Cardiac septum (tissue), 1 donor: ENCODE results near the gene LRP1. TPM values are rescaled to one million over a fixed set of nuclear protein-coding genes. Genes with fewer than 3 reads are reported as not detected.

Experiments
- DNase-seq: peaks from one replicate; pipeline ENCODE4 v3.0.0-alpha.2; 2020; ENCODE audit warnings: low spot score
- intact Hi-C: fragments of 100-400 bp; cut with DNase I; formaldehyde crosslinking; loops from one replicate; pipeline ENCODE4 v1.14.0; 2022
- total RNA-seq: library from RNA; stranded (reverse); fragmentation: NEBNext Ultra II Directional; extraction: Animal tissue kit (Norgen Biotek cat#: 25700); gene quantifications from one replicate; pipeline ENCODE4 v1.2.1, GENCODE V29; 2021
- donor health status: DM: no; HTN: no; CAD: no.

LRP1 gene
- total RNA-seq, 1 donor from 2014 or later, result 103 TPM

DNA sequence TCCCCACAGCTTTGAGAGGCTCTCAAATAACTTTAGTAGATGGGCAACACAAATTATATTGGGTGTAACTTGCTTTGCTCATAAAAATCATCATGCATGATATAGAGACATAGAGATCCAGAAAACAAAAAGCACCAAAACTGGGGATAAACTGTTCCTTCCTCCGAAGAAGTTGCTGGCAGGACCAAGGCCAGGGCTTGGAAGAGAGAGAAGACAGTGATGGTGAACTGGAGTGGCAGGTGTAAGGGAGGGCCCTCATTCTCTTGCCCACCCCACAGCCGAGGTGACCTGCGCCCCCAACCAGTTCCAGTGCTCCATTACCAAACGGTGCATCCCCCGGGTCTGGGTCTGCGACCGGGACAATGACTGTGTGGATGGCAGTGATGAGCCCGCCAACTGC is 72.9 kb downstream of the LRP1 start:
- intact Hi-C loops, result no loop called here
- no peak for DNase-seq

DNA sequence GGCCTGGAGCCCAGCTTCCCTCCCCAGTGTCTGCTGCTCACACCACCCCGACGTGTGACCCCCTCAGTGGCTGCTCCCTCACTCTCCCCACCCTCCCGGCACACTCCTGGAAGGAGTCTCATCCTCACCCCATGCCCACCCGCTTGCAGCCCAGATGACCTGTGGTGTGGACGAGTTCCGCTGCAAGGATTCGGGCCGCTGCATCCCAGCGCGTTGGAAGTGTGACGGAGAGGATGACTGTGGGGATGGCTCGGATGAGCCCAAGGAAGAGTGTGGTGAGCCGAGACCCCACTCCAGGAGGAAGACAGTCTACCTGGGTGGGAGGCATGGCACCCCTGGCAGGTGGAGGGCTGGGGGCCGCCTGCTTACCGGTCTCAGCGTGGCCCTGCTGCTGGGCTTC is 73.3 kb downstream of the LRP1 start:
- intact Hi-C loops, result no loop called here
- no peak for DNase-seq

DNA sequence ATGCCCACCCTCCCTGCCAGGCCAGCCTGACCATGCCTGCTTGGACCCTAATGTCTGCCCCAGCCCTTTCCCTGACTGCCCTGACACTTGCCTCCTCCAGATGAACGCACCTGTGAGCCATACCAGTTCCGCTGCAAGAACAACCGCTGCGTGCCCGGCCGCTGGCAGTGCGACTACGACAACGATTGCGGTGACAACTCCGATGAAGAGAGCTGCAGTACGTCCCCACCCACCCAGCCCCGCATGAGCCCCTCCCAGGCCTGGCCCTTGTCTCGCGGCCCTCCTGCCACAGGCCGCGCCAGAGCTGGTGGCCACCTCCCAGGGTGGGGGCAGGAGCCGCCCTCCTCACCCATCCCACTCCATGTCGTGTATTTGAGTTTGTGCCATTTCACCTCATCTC is 74.0 kb downstream of the LRP1 start:
- no peak for DNase-seq
- intact Hi-C loops, result no loop called here

DNA sequence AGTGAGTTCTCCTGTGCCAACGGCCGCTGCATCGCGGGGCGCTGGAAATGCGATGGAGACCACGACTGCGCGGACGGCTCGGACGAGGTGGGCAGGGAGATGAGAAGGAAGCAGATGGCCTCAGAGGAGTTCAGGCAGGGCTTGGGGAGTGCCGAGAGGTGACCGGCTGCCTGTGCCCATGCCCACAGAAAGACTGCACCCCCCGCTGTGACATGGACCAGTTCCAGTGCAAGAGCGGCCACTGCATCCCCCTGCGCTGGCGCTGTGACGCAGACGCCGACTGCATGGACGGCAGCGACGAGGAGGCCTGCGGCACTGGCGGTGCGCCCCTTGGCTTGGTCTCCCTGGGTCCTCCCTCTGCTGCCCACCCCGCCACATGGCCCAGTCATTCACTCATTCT is 74.9 kb downstream of the LRP1 start:
- intact Hi-C loops, result no loop called here
- no peak for DNase-seq

DNA sequence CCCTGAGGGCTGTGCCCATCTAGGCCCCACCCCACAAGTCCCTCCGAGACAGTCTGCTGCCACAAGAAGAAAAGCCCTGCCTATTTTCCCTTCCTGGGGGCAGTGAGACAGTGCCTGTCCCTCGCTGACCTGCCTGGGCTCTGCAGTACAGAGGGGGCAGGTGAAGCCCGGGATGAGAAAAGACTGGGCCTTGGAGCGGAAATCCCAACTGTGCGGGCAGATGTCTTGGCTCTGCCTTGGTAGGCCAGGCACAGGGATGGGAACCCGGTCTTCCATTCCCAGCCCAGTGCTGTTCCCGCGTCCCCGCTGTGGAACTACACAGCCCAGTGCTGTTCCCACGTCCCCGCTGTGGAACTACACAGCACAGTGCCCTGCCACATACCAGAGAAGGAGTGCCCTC is 75.5 kb downstream of the LRP1 start:
- intact Hi-C loops, result no loop called here
- no peak for DNase-seq

DNA sequence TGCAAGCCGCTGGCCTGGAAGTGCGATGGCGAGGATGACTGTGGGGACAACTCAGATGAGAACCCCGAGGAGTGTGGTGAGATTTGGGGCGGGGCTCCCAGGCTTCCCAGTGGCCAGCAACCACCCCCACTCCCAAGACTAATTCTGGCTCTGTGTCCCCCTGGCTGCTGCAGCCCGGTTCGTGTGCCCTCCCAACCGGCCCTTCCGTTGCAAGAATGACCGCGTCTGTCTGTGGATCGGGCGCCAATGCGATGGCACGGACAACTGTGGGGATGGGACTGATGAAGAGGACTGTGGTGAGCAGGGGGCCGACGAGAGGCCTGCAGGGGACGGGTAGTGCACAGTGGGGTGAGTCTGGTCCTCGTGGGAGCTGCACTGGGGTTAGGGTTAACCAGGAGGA is 76.2 kb downstream of the LRP1 start:
- DNase-seq, result no peak
- intact Hi-C loops, result no loop called here

DNA sequence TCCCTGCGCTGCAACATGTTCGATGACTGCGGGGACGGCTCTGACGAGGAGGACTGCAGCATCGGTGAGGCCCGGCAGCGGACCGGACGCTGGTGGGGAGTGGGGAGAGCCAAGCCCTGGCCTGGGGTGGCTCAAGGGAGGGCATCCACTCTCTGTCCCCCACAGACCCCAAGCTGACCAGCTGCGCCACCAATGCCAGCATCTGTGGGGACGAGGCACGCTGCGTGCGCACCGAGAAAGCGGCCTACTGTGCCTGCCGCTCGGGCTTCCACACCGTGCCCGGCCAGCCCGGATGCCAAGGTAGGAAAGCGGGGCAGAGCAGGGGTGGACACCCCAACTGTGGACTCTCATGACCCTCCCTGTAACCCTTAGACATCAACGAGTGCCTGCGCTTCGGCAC is 76.9 kb downstream of the LRP1 start:
- intact Hi-C loops, result no loop called here
- no peak for DNase-seq

DNA sequence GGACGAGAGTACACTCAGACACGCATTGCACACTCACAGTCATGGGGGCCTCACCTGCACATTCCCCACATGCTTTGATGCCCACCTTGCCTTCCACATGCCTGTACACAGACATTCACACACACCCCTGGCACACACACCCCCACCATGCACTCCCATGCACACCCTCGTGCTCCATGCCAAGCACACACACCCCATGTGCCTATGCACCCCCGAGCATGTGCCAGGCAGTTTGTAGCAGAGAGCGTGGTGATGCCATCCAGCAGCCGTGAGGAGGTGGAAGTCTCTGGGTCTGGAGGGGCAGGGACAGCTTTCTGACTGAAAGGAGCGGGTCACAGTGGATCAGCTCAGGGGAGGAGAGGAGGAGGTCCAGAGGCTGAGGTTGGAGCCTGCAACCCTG is 77.6 kb downstream of the LRP1 start:
- intact Hi-C loops, result no loop called here
- DNase-seq, result no peak

DNA sequence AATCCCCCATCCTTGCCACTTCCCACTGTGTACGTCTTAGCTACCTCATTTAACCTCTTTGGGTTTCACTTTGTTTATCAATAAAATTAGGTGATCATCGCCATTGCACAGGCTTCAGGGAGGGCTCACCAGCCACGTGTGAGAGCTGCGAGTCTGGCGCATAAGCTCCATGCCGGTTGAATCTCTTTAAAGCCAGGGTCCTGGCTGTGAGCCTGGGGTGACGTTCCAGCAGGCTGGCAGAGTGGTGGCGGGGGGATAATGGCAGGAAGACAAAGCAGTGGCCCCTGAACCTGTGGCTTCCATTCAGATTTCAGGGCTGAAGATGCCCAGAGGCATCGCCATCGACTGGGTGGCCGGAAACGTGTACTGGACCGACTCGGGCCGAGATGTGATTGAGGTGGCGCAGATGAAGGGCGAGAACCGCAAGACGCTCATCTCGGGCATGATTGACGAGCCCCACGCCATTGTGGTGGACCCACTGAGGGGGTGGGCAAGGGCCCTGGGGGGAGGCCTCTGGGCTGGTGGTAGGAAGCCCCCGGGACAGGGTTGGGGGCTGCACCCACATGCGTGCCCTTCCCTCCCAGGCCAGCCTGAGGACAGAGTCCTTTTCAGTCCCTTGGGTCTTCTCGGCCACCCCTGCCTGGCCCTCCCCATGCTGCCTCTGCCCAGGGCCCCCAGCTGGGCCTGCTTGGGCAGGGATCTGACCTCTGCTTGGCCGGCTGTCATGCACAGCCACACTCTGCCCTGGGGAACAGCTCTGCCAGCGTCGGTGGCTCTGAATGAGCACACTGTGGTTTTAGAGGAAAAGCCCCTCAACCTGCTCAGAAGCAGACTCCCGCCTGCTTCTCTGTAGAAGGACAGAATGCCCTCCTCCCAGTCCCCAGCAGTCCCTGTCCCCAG is 79.7 kb downstream of the LRP1 start:
- no peak for DNase-seq
- intact Hi-C loops, result no loop called here

DNA sequence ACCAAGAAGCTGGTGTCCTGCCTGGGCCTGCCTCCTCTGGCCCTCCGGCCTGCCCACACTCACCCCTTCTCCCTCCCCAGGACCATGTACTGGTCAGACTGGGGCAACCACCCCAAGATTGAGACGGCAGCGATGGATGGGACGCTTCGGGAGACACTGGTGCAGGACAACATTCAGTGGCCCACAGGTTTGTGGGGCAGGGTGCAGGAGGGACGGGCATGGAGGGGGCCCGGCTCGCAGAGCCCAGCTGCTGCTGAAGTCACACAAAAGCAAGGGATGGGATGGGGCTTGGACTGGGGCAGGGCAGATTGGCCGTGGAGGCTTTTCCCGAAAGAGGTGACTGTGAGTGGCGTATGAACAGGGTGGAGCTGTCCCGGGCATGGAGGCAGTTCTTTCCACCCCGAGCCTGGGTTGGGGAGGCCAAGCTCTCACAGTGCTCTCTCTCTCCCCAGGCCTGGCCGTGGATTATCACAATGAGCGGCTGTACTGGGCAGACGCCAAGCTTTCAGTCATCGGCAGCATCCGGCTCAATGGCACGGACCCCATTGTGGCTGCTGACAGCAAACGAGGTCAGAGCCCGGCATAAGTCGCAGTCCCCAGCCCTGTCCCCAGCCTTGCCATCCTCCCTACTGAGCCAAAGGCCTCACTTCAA is 80.5 kb downstream of the LRP1 start:
- intact Hi-C loops, result no loop called here
- peak; percentile 87 for DNase-seq

DNA sequence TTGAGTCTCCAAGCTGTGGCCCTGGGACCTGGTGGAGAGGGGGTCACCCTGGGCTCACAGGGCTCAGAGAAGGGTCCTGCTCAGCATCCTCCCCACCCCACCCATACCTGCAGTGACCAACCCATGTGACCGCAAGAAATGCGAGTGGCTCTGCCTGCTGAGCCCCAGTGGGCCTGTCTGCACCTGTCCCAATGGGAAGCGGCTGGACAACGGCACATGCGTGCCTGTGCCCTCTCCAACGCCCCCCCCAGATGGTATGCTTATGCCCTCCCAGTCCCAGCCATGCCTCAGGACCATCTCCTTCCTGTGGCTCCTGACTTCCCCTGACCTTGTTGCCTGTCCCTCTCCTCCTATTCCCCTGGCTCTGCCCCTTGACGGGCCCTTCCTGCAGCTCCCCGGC is 81.6 kb downstream of the LRP1 start:
- intact Hi-C loops, result loop anchor here (5.0 kb wide), 1 partner anchor 247 kb away; the partner anchor contains the start of genes GLI1 and INHBE
- DNase-seq, result no peak

DNA sequence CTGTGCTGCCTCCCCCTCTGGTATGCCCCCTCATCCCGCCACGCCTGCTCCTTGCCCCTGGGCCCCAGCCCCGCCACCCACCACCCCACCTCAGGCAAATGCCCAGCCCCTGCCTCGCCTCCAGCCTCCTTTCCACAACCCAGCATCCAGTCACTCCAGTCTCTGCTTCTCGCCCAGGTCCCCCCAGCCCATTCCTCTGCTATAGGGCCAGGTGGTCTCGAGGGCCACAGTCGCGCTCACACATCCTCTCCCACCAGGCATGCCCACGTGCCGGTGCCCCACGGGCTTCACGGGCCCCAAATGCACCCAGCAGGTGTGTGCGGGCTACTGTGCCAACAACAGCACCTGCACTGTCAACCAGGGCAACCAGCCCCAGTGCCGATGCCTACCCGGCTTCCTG is 82.2 kb downstream of the LRP1 start:
- no peak for DNase-seq
- intact Hi-C loops, result loop anchor here (5.0 kb wide), 1 partner anchor 247 kb away; the partner anchor contains the start of genes GLI1 and INHBE

DNA sequence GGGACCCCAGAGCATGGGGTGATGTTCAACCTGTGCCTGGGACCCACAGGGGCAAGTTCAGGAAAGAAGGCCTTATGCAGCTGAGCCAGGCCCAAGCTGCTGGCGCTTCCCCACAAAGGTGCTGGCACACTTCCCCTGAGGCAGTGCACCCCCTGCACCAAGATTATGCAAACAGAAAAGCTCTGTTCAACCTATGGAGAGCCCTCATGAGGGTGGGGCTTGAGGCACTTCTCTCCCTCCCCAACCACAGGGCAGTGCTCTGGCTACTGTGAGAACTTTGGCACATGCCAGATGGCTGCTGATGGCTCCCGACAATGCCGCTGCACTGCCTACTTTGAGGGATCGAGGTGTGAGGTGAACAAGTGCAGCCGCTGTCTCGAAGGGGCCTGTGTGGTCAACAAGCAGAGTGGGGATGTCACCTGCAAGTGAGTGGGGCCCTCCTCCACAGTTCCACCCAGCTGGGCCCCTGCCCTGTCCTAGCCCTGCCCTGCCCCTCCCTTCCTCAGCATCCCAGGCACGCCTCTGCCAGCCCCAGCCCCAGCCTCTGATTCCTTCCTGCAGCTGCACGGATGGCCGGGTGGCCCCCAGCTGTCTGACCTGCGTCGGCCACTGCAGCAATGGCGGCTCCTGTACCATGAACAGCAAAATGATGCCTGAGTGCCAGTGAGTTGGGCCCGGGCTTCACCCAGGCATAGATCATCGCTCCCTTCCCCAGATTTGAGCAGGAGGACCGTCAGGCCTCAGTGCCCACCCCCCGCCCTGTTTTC is 82.8 kb downstream of the LRP1 start:
- intact Hi-C loops, result loop anchor here (5.0 kb wide), 1 partner anchor 246 kb away; the partner anchor contains the start of genes GLI1 and INHBE
- no peak for DNase-seq

DNA sequence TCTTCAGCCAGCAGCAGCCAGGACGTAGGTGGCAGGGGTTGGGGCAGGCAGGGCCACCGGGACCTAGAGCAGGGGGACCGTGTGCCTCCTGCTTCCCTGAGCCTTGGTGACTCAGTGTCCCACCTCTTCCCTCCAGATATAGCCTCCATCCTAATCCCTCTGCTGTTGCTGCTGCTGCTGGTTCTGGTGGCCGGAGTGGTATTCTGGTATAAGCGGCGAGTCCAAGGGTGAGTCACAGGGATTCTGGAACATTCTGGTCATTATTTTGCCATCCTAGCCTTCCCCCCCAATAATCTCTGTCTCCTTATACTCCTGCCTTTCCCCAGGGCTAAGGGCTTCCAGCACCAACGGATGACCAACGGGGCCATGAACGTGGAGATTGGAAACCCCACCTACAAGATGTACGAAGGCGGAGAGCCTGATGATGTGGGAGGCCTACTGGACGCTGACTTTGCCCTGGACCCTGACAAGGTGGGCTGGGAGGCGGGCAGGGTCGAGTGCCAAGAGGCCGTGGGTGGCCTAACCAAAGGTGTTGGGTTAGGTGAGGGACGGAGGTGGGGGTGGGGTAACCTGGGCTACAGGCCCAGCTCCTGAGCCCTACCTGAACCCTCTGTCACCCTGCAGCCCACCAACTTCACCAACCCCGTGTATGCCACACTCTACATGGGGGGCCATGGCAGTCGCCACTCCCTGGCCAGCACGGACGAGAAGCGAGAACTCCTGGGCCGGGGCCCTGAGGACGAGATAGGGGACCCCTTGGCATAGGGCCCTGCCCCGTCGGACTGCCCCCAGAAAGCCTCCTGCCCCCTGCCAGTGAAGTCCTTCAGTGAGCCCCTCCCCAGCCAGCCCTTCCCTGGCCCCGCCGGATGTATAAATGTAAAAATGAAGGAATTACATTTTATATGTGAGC is 83.8 kb downstream of the LRP1 start:
- no peak for DNase-seq
- intact Hi-C loops, result loop anchor here (5.0 kb wide), 1 partner anchor 245 kb away; the partner anchor contains the start of genes GLI1 and INHBE

DNA sequence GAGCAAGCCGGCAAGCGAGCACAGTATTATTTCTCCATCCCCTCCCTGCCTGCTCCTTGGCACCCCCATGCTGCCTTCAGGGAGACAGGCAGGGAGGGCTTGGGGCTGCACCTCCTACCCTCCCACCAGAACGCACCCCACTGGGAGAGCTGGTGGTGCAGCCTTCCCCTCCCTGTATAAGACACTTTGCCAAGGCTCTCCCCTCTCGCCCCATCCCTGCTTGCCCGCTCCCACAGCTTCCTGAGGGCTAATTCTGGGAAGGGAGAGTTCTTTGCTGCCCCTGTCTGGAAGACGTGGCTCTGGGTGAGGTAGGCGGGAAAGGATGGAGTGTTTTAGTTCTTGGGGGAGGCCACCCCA is 84.4 kb downstream of the LRP1 start:
- intact Hi-C loops, result loop anchor here (5.0 kb wide), 1 partner anchor 245 kb away; the partner anchor contains the start of genes GLI1 and INHBE
- DNase-seq, result no peak

DNA sequence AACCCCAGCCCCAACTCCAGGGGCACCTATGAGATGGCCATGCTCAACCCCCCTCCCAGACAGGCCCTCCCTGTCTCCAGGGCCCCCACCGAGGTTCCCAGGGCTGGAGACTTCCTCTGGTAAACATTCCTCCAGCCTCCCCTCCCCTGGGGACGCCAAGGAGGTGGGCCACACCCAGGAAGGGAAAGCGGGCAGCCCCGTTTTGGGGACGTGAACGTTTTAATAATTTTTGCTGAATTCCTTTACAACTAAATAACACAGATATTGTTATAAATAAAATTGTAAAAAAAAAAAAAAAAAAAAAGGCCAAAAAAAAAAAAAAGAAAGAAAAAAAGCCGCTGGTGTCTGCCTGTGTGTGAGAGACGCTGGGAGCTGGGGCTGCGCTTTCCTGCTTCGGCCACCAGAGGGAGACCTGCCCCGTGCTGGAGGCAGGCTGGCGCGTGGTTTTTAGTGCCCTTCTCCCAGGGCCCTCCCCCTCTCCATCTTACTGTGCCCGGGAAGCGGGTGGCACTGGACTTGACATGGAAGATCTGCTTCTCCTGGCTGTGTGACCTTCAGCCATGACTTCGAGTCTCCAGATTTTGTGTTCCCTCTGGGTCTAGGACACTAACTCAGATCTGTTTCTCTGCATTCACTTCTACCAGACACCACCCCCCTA is 84.9 kb downstream of the LRP1 start:
- intact Hi-C loops, result loop anchor here (5.0 kb wide), 1 partner anchor 244 kb away; the partner anchor contains the start of genes GLI1 and INHBE
- DNase-seq, result peak; percentile 95

DNA sequence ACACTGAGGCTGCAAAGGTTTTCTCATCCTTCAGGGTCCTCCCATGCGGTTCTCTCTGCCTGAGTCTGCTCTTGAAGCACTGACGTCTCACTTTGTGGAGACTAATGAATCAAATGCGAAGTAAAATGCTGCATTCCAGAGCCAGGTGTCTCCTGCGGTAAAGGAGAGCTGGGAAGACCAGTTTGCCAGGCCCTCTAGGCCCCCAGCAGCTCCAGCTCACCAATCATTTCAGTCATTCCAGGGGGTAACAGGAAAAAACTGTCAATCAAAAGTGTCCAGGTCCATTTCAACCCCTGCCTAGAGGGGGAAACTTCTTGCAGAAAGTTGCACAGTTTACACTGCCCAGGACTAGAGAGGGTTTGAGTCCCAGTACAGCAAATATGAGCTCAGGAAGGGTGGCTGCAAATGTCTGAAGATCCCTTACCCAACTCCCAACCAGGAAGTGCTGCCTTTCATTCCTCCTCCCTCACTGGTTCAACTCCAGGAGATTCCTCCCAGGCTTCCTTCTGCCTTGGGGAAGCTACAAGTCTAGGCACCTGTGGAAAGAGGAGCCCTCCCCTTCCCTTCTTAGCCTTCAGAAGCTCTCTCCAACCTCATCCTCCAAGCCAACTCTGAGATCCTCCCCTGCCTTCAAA is 85.6 kb downstream of the LRP1 start:
- DNase-seq, result no peak
- intact Hi-C loops, result loop anchor here (5.0 kb wide), 1 partner anchor 243 kb away; the partner anchor contains the start of genes GLI1 and INHBE

DNA sequence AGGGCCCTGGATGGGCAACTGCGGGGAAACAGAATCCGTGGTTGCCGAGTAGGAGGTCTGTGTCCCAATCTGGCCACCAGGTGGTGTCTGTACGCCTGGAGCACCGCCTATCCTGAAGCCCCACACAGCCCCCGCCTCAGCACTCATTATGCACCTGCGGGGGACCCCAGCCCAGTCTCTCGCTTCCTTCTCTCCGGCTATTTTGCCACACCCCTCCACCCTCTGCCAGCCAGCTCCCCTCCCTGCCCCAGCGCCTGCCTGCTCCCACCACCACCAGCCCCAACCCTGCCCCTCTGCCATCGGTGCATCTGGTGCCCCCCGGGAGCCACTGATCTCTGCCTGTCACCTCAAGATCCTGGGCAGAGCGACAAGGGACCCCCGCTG is 86.1 kb downstream of the LRP1 start:
- DNase-seq, result no peak
- intact Hi-C loops, result loop anchor here (5.0 kb wide), 1 partner anchor 243 kb away; the partner anchor contains the start of genes GLI1 and INHBE
